ENCODE data around the gene EBLN2.

Gene EBLN2

GRCh38 chr3:73108750-73109149, 47.3 kb downstream of the EBLN2 start:
- no peak for DNase-seq

- DNase-seq, result no peak
Measured at GRCh38 chr3:73110530-73110929, 49.1 kb downstream of the EBLN2 start.
